H1 (cell line): Measurements from ENCODE around the gene SIK2. TPM values are rescaled to one million over a fixed set of nuclear protein-coding genes. Genes with fewer than 3 reads are reported as not detected.
A peak's percentile ranks its signal among the peaks of the same experiment; 100 is the strongest.

Source experiments
- CTCF ChIP-seq, 3 experiments: IDR thresholded peaks; 1 replicate in 2 of 3; 2 replicates in 1 of 3; pipeline versions ENCODE4 v1.5.1 to v1.6.1; 2011; ENCODE audit warnings: low read length in 3 of 3, mild to moderate bottlenecking in 3 of 3, inconsistent platforms in 2 of 3, low read depth in 1 of 3, moderate library complexity in 1 of 3; ENCODE audit not compliant: insufficient read depth in 1 of 3; ENCODE audit errors: control extremely low read depth in 1 of 3
- polyA plus RNA-seq, 7 experiments: library from polyadenylated mRNA; depleted of rRNA in 3 of 7; stranded (reverse) in 5 of 7; unstranded in 2 of 7; fragments of >200 nt in 5 of 7; fragments of 200-250 nt in 2 of 7; gene quantifications; 1 replicate in 5 of 7; 2 replicates in 1 of 7; 4 replicates in 1 of 7; pipeline versions ENCODE4 v1.2.1 to v1.2.3, GENCODE V29; 2011 to 2013; ENCODE audit warnings: missing spikeins in 2 of 7, mixed read lengths in 2 of 7
- total RNA-seq: library from RNA; stranded (reverse); fragmentation: NEBNext Ultra II Directional; extraction: Animal tissue kit (Norgen Biotek cat#: 25700); gene quantifications from 2 replicates; pipeline ENCODE4 v1.2.1, GENCODE V29; 2021

SIK2 gene
- total and polyA plus RNA-seq, 2 of the 8 experiments (the other 6 are each of a cell fraction or from before 2014, with no cell fraction given) = 8.8 to 11.2 TPM

- TF ChIP-seq CTCF (IDR thresholded peaks at IDR 0.05; ENCODE audit: control extremely low read depth in 1 of 3, insufficient read depth in 1 of 3, low read depth in 1 of 3, low read length in 3 of 3) = peak in 2 of 3 experiments; percentile 67 to 75; a peak in 3 of 4 replicates
These were observed 175.1 kb downstream of the SIK2 start (continued) for GRCh38 chr11:111777094-111778046.
